DMS53 (cell line): ENCODE measurements around the gene HTT.
"Not testable (repeated sequence)": the region's sequence is repeated elsewhere in the genome, so short reads cannot be mapped to it uniquely, and the experiment has no call there.

Source experiments
- DNase-seq: peaks from one replicate; lab custom pipeline; 2025; lab: John Stamatoyannopoulos, UW

The HTT gene

GRCh38 chr4:3082925-3083515 lies 8.5 kb downstream of the HTT start:
- DNase-seq: no peak

GRCh38 chr4:3083732-3084131 lies 9.3 kb downstream of the HTT start:
- DNase-seq: no peak

GRCh38 chr4:3085948-3086670 lies 11.6 kb downstream of the HTT start:
- no peak for DNase-seq

- DNase-seq: no peak
Observed at GRCh38 chr4:3087115-3087797, 12.8 kb downstream of the HTT start.

- no peak for DNase-seq
Observed at GRCh38 chr4:3091464-3091863, 17.0 kb downstream of the HTT start.

- DNase-seq: not testable (repeated sequence)
Observed at GRCh38 chr4:3094701-3095100, 20.2 kb downstream of the HTT start.

GRCh38 chr4:3096202-3096601 lies 21.7 kb downstream of the HTT start:
- no peak for DNase-seq

GRCh38 chr4:3098346-3098745 lies 23.9 kb downstream of the HTT start:
- no peak for DNase-seq

GRCh38 chr4:3106339-3107186 lies 32.1 kb downstream of the HTT start:
- peak; percentile 96 for DNase-seq

GRCh38 chr4:3107271-3107670 lies 32.8 kb downstream of the HTT start:
- no peak for DNase-seq

GRCh38 chr4:3107691-3108121 lies 33.2 kb downstream of the HTT start:
- DNase-seq: no peak

- no peak for DNase-seq
Observed at GRCh38 chr4:3108211-3108610, 33.7 kb downstream of the HTT start.

- peak; percentile 84 for DNase-seq
Observed at GRCh38 chr4:3111461-3111860, 37.0 kb downstream of the HTT start.

GRCh38 chr4:3112201-3112600 lies 37.7 kb downstream of the HTT start:
- DNase-seq: no peak

- DNase-seq: no peak
Observed at GRCh38 chr4:3112609-3113469, 38.4 kb downstream of the HTT start.

GRCh38 chr4:3114377-3114776 lies 39.9 kb downstream of the HTT start:
- no peak for DNase-seq

GRCh38 chr4:3115637-3116270 lies 41.3 kb downstream of the HTT start:
- no peak for DNase-seq

GRCh38 chr4:3116955-3117354 lies 42.5 kb downstream of the HTT start:
- no peak for DNase-seq

- no peak for DNase-seq
Observed at GRCh38 chr4:3118312-3118711, 43.8 kb downstream of the HTT start.

GRCh38 chr4:3119464-3119863 lies 45.0 kb downstream of the HTT start:
- DNase-seq: no peak

- no peak for DNase-seq
Observed at GRCh38 chr4:3121110-3121509, 46.6 kb downstream of the HTT start.
